GF-D8 (cell line): ENCODE results near the gene DTX4.
A peak's percentile ranks its signal among the peaks of the same experiment; 100 is the strongest.
"Not testable (repeated sequence)": the region's sequence is repeated elsewhere in the genome, so short reads cannot be mapped to it uniquely, and the experiment has no call there.

Experiments used
- DNase-seq: peaks from one replicate; lab custom pipeline; 2025; lab: John Stamatoyannopoulos, UW

The DTX4 gene

DNA sequence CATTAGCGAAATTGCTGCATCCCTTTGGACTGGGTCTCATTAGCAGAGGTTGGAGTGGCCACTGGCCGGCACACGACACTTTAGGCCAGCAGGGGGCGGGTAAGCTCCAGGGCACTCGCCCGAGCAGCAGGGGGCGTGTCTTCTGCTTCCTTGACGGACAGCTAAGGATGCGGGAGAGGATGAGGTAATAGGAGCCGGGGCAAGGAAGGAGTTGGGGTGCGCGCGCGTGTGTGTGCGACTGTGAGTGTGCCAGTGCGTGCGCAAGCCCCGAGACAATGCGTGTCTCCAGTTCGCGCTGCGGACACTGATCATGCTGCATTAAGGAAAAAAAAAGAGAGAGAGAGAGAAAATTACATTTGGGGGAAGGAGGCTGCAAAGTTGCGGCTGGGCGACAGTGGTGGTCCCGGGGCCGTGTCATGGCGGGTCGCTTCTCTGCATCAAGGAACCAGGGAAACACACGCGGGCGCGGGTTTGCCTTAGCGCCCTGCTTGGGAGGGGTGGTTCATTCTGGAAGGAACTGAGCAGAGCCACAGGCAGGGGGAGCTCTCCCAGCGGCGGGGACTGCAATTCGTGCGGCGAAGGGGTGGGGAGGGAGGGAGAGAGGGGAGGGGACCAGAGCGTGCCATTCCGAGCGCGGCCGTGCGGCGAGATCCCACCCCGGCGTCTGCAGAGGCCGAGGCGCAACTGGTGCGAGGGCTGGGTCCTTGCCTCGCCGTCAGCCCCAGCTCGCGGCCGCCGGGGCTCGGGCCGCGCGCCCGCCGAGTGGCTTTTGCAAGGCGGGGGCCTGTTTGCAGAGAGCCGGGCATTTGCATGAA, at the start of gene DTX4:
TSS of gene DTX4 (plus strand) at position 625 of the 815 bp plus-strand sequence. CDS start 464 bp downstream, outside the sequence.
- DNase-seq = peak; percentile 48

DNA sequence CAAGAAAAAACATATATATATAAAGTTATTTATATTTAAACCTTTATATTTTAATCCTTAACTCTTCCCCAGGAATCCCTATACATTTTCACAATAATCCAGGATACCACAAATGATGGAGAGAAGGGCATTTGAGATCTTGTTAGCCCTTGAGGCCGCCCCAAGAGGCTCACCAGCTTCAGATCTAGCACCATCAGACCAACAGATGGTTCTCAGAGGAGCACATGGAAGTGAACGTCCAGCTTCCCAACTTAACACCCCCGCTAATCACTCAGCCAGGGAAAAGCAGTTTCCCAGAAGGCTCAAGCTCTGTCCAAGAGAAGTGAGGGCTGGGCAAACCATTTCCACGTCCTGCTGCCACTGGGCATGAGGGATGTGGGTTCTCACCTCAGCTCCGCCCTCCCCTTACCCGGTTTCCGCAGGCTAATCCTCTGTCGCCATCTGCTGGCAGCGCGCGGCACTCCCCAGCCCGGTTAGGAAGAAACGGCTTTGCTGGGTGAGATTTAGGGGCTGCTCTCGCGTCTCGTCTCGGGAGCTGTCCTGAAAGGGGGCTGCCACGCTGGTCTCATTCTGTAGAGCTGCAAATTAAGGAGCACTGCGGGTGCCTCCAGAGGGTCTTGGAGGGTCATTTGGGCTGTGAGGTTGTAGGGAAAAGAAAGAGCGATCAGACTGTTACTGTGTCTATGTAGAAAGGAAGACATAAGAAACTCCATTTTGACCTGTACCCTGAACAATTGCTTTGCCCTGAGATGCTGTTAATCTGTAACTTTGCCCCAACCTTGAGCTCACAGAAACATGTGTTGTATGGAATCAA, 36.1 kb upstream of the DTX4 start:
- peak; percentile 33 for DNase-seq

DNA sequence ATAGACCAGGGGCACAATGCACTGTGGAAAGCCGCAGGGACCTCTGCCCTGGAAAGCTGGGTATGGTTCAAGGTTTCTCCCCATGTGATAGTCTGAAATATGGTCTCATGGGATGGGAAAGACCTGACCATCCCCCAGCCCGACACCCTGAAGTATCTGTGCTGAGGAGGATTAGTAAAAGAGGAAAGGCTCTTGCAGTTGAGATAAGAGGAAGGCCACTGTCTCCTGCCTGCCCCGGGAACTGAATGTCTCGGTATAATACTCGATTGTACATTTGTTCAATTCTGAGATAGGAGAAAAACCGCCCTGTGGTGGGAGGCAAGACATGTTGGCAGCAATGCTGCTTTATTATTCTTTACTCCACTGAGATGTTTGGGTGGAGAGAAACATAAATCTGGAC, 35.4 kb upstream of the DTX4 start:
- DNase-seq = not testable (repeated sequence)

DNA sequence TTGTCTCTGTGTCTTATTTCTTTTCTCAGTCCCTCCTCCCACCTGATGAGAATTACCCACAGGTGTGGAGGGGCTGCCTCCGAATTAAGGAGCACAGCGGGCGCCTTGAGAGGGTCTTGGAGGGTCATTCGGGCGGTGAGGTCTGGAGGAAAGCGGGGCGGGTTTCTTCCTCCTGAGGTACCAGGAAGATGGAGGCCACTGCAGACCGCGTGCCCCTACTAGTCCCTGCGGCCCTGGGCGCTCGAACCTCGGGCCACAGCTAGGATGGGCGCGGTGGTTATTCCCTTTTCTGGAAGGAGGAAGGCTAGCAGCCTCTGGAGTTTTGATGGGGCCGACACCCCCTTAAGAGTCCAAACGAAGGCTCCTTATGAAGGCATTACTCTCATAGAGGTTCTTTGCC, 34.7 kb upstream of the DTX4 start:
- no peak for DNase-seq

DNA sequence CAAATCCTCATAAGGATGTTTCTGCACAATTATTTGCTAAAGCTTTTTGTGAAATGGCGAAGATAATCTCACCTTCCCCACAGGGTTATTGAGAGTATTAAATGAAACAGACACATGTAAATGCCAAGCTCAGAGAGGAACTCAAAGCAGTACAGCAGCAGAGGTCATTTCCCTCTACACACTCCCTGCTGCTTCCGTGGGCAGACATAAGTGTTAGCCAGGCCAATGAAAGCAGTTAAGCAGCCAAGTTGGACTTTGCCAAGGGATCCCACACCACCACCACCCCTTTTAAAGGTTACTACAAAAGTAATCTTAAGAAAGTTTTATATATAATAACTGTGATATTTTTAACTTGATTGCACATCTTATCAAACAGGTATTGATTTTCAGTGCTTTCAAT, 33.3 kb upstream of the DTX4 start:
- no peak for DNase-seq

DNA sequence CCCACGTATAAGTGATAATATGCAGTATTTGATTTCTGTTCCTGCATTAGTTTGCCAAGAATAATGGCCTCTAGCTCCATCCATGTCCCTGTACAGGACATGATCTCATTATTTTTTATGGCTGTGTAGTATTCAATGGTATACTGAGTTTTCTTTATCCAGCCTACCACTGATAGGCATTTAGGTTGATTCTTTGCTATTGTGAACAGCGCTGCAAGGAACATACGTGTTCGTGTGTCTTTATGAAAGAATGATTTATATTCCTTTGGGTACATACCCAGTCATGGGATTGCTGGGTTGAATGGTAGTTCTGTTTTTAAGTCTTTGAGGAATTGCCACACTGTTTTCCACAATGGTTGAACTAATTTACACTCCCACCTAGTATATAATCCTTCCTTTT, 30.7 kb upstream of the DTX4 start:
- no peak for DNase-seq

DNA sequence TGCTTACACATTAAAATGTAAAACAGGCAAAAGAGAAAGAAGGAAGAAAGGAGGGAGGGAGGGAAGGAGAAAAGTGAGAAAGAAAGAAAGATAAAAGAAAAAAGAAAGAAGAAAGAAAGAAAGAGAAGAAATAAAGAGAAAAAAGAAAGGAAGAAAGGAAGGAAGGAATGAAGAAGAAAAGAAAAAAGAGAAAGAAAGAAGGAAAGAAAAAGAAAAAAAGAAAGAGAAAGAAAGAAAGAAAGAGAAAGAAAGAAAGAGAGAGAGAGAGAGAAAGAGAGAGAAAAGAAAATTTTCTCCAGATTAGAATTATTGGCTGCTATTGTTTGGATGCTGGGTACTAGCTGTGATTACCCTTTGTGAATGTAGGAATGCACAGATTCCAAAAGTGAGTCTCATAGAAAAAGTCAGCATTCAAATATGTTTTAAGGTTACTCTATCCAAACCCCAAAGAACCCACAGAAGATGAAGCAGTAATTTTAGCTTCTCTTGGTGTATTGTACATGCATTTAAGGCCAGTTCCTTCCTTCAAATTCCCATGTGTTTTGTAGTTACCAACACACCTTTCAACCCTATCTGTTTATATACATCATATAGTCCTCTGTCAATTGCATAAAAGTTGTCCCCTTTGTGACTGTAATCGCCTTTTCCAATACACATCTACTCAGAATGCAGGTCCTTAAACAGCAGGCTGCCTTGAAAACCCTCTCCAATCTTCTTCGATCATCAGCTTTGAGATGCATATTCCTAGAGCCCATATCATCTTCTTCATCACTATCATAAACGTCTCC, 30.1 kb upstream of the DTX4 start:
- no peak for DNase-seq

DNA sequence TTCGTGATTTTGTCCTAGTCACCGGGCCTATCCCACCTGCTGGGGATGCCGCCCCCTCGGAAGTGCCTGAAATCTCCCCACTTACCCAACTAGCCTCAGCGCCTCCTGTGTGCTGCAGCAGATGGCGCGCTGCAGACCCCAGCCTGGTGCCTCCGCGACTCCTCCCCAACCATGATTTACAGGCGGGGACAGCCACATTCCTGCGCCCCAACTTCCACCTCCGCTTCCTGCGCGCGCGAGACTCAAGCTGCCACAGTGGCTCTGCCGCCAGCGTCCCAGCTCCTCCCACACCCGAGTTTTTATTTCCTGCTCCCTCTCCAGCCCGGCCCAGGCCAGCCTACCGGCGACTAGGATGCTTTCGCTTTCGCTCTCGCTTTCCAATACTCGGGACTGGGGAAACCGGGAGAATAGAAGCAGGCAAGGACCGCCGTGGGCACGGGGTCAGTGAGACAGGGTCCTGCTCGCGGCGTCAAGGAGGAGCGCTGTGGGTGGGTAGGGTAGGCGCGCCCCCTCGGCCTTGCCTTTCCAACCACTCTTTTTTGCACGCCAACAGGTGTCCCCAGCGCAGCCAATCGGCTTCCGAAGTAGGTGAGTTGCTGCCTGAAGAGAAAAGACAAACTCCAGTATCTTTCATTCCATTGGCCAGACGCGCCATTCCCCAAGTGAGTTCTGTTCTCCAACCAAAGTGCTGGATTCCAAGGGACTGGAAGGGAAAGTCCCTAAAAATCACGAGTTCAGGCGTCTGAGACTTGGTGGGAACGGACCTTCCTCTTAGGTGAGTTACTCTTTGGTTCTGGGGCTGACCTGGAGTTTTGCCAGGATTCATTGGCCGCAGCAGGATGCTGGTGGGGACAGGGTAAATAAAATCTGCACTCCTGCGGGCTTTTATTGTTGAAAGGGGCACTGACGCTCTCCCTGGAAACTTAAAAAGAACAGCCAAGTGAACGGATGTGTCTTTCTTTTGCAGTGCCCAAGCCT, 29.1 kb upstream of the DTX4 start, which contains the start of gene FAM111A:
TSS of gene FAM111A (plus strand) at position 327 of the 978 bp plus-strand sequence. CDS start 6,017 bp downstream, outside the sequence.
- peak; percentile 70 for DNase-seq

DNA sequence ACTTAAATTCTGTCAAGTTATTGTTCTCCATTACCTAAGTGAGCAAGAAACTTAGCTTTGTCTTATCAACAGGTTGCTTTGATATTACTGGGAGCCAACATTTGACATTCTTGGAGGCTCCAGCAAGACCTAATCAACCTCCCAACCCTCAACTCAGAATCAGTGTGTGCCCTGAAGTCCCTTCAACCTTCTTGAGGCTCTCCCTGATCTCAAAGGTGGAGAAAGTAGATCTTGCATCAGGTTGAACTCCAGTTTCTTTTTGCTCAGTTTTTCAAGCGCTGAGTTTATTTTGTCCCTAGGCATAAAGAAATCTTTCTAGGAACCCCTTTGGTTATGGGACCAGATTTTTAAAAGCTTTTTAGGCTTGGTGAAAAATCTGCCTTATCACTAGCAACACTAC, 27.8 kb upstream of the DTX4 start:
- no peak for DNase-seq

DNA sequence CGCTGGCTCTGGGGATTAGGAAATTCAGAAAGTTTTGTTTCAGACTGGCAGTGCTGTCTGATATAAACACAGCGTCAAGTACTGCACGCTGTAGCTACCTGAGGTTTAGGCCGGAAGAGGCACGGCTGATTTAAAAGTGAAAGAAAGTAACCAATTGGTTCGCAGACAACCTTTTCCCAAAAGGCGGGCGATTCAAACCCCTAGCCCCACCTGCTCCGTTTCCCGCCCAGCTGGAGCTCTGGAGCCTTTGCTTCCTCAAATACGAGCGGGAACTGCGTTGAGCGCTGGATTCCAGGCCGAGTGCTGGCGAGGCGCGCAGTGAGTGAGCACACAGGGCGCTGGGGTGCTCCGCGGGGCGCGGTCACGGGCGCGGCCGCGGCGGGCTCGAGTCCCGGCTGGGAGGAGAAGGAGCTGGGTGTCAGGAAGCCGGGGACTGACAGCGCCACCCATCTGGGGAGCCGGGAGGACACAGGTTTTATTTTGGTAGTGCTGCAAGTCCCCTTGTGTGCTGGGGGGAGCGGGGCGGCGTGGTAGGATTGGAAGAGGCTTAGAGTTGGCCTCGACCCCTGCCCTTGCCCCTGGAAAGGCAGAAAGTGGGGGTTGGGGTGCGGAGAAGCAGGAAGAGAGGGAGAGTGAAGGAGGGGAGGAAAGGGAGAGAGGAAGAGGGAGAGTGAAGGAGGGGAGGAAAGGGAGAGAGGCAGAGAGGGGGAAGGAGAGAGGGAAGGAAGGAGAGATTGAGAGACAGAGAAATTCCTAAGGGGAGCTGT, 27.2 kb upstream of the DTX4 start:
- DNase-seq = peak; percentile 85

DNA sequence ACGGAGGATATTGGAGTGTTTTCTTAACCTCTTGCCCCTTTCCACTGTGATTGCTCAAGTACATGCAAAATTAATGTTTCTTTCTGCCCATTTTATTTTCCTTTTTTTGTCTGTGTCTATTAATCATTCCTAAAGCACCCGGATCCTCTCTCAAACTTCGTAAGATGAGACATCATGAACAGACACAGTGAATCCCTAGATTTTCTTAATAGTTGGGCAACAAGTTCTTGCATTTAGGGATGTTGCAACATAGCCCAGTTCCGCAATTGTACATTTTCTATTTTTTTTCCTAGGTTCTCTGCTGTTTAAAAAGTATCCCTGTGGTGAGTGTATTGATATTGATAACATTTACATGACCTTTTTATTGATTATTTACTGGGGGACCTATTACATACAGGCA, 26.4 kb upstream of the DTX4 start:
- DNase-seq = peak; percentile 63

DNA sequence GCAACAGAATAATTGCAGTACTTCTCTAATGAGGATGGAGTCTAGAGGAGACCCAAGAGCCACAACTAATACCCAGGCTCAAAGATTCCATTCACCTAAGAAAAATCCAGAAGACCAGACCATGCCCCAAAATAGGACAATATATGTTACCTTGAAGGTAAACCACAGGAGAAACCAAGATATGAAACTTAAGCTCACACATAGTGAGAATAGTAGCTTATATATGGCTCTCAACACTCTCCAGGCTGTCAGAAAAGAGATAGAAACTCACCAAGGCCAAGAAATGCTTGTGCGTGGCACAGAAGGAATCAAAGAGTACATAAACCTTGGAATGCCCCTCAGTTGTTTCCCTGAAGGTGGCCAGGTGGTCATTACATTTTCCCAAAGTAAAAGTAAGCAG, 20.2 kb upstream of the DTX4 start:
- no peak for DNase-seq

DNA sequence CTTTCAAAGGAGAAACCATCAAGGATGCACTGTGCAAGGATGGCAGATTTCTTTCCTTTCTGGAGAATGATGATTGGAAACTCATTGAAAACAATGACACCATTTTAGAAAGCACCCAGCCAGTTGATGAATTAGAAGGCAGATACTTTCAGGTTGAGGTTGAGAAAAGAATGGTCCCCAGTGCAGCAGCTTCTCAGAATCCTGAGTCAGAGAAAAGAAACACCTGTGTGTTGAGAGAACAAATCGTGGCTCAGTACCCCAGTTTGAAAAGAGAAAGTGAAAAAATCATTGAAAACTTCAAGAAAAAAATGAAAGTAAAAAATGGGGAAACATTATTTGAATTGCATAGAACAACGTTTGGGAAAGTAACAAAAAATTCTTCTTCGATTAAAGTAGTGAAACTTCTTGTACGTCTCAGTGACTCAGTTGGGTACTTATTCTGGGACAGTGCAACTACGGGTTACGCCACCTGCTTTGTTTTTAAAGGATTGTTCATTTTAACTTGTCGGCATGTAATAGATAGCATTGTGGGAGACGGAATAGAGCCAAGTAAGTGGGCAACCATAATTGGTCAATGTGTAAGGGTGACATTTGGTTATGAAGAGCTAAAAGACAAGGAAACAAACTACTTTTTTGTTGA, 19.5 kb upstream of the DTX4 start:
- DNase-seq = no peak

DNA sequence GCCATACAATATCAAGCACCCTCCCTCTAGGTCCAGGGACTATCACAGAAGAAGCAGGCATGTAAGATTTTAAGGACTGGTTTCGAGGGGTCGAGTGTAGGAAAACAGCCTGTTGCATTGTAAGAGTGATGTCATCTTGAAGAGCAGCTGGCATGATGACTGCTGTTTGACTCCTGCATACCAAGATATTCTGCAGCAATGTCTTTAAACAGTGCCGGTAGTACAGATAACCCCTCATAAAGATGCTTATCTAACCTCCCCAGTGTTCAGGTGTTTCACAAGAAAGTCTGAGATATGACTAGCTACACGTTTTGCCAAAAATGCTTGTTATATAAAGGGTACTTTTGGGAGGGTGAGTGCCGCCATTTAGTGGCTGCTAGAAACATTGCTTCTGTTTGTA, 17.3 kb upstream of the DTX4 start:
- peak; percentile 38 for DNase-seq

DNA sequence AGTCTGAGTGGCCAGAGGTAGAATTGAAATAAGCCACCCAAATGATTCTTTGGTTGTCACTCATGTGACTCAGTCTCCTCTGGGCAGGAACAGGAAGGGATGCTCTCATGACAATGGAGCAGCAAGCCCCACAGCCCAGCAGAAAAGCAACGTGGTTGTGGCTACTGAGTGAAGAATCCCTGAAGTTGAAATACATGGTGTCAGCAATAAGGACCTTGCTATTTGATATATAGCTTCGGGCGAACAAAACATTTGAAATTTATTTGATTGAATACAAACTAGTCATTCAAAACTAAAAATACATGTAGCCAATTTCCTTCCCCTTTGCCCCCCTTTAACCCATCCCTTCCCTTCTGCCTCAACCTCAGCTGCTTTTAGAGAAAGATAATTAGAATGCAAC, 14.5 kb upstream of the DTX4 start:
- DNase-seq = no peak

DNA sequence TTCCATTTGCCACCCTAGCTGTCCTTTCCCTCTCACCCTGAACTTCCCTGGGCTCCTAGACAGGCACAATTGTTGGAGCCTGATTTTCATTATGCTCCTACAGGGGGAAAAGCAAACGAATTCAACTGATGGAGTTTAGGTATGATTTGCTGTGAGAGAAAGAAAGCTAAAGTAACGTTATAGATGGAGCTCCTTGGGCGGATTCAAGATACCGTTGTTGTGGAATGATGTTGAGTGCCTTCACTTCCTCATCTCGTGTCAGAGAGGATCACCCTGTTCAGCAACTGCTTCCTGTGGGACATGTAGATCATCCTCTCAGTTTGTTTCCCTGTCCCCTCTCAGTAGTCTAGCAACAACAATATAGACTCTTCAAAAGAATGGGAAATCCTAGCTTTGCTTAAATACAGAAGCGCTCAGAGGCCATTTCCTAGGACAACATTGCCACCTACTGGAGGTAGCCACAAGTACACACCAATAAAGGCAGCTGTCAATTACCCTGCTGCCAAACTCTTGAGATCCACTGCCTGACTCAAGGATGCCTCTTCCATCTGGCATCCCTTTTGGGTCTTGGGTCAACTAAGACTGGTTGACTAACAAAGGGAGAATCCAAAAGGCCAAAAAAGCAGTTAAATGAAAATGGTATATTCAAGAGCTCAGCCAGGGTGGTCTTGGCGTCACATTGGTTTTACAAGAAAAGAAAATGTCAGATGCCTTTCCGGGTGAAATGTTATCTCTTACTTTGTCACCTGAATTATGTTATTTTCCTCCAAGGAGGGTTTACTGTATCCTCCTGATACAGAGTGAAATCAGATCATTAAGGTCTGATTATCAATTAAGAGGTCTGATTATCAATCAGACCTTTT, 13.5 kb upstream of the DTX4 start:
- DNase-seq = peak; percentile 39

DNA sequence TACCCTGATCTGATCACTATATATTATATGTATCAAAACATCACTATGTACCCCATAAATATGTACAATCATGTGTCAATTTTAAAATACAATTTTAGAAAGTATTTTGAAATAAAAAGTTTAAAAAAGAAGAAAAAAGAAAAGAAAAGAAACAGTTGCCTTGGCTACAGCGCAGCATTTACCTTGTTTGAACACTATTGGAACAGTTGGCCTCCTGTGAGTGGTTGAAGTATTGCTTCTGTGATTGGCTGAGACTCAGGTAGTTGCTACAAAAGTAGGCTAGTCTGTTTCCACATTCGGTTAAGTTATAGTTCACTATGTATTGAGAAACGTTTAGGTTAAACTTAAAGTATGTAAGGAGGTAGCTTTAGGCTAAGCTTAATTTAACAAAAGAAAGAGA, 7.9 kb upstream of the DTX4 start:
- DNase-seq = no peak

DNA sequence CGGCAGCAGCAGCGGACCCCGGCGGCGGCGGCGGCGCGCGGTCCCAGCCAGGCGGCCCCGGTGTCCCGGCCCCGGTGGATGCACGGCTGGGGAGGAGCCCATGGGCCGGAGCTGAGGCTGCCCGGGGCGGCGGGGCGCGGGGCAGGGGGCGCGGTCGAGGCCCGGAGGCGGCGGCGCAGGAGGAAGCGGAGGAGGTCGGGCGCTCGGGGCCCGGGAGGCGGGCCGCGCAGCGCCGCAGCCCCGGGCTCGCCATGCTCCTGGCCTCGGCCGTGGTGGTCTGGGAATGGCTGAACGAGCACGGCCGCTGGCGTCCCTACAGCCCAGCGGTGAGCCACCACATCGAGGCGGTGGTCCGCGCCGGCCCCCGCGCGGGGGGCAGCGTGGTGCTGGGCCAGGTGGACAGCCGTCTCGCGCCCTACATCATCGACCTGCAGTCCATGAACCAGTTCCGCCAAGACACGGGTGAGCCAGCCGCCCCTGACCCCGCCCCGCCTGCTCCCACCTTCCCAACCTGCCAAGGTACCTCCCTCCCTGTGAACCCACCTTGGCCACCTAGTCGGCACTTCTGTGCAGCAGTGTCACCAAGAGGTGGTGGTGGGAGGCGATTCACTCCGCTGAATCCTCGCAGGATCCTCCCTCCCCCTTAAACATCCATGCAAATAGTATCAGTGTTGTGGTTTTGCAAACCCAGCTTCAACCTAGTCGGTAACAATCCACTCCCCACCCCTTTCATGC, 580 bp downstream of the DTX4 start:
- DNase-seq = no peak
